ENCODE measurements around the gene CRY1. TPM values are rescaled to one million over a fixed set of nuclear protein-coding genes. Genes with fewer than 3 reads are reported as not detected.

CRY1 gene
- total RNA-seq, 1 experiment from 2014 or later: 23.1 TPM

DNA sequence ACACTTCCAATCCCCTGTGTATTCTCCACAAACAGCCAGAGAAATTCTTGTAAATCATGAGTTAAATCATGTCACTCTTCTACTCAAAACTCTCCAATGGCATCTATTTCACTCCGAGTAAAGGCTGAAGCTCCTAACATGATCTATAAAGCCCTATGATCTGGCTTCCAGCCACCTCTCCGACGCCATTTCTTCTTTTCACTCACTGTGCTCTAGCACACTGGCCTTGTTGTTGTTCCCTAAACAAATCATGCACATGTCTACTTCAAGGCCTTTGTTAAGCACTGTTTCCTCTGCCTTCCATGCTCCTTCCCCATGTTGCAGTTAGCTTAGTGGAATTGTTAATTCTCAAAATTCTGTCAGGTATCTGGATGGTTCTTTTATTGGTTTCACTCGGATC lies 76.3 kb downstream of the CRY1 start:
- CTCF ChIA-PET: interaction anchor here (1.0 kb wide), 1 partner anchor 9 kb away, joined by 3 read pairs; no protein-coding TSS in a partner anchor
- no peak for TF ChIP-seq FOXK1 (CRISPR knock-in tag; IDR thresholded peaks at IDR 0.05)
- no peak for TF ChIP-seq ATF1 (CRISPR knock-in tag; IDR thresholded peaks at IDR 0.05)
- TF ChIP-seq ZNF121 (CRISPR knock-in tag; IDR thresholded peaks at IDR 0.05): no peak
- TF ChIP-seq ZNF232 (CRISPR knock-in tag; IDR thresholded peaks at IDR 0.05): no peak
- TF ChIP-seq, protein P1, sequence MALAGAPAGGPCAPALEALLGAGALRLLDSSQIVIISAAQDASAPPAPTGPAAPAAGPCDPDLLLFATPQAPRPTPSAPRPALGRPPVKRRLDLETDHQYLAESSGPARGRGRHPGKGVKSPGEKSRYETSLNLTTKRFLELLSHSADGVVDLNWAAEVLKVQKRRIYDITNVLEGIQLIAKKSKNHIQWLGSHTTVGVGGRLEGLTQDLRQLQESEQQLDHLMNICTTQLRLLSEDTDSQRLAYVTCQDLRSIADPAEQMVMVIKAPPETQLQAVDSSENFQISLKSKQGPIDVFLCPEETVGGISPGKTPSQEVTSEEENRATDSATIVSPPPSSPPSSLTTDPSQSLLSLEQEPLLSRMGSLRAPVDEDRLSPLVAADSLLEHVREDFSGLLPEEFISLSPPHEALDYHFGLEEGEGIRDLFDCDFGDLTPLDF (CRISPR knock-in tag; IDR thresholded peaks at IDR 0.05): no peak
- no peak for TF ChIP-seq CREB1 (CRISPR knock-in tag; IDR thresholded peaks at IDR 0.05)
- TF ChIP-seq, protein P2, sequence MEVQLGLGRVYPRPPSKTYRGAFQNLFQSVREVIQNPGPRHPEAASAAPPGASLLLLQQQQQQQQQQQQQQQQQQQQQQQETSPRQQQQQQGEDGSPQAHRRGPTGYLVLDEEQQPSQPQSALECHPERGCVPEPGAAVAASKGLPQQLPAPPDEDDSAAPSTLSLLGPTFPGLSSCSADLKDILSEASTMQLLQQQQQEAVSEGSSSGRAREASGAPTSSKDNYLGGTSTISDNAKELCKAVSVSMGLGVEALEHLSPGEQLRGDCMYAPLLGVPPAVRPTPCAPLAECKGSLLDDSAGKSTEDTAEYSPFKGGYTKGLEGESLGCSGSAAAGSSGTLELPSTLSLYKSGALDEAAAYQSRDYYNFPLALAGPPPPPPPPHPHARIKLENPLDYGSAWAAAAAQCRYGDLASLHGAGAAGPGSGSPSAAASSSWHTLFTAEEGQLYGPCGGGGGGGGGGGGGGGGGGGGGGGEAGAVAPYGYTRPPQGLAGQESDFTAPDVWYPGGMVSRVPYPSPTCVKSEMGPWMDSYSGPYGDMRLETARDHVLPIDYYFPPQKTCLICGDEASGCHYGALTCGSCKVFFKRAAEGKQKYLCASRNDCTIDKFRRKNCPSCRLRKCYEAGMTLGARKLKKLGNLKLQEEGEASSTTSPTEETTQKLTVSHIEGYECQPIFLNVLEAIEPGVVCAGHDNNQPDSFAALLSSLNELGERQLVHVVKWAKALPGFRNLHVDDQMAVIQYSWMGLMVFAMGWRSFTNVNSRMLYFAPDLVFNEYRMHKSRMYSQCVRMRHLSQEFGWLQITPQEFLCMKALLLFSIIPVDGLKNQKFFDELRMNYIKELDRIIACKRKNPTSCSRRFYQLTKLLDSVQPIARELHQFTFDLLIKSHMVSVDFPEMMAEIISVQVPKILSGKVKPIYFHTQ (CRISPR knock-in tag; IDR thresholded peaks at IDR 0.05): no peak
- no peak overlapping the region for H3K4me3 Mint-ChIP-seq
- no peak for ATAC-seq
- POLR2A ChIA-PET: no interaction called here
- no peak for DNase-seq (ENCODE audit: low spot score)
- H3K36me3 Mint-ChIP-seq: no peaks in the 10 kb centered on the region
- no peaks in the 10 kb centered on the region for H3K27me3 Mint-ChIP-seq (ENCODE audit: low read depth)
- H3K27ac Mint-ChIP-seq: peak overlapping the region; percentile 3; the same call in 1 of the 2 replicates
- H3K9me3 Mint-ChIP-seq: no peaks in the 10 kb centered on the region
- H3K4me1 Mint-ChIP-seq: no peaks in the 10 kb centered on the region

DNA sequence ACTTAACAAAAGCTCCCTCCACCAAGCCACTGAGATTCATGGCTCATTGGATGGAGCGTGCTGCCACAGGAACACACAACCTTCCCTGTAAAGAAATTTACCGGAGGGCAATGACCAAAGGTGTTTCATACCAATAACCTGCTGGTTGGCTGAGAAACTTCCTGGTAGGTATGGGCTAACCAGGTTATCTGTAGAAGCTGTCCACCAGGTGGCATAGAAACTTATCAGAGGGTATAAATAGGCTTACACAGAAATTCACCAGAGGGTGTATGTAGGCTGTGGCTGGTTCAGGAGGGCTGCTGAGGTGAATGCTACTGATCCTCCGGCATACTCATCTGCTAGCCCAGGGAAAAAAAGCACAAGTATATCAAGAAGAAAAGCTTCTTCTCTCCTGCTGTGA lies 79.3 kb downstream of the CRY1 start:
- Mint-ChIP-seq H3K27me3 (ENCODE audit: low read depth) (no peaks in the 10 kb centered on the region), H3K4me1 (no peaks in the 10 kb centered on the region), H3K4me3 (no peak overlapping the region), H3K9me3 (no peaks in the 10 kb centered on the region), H3K36me3 (no peaks in the 10 kb centered on the region), H3K27ac (no peak overlapping the region)
- CTCF ChIA-PET: interaction anchor here (0.6 to 1.6 kb wide), 2 partner anchors 91 to 387 kb away, joined by 3 to 7 read pairs; no protein-coding TSS in a partner anchor
- ATAC-seq (peak; percentile 97), DNase-seq (ENCODE audit: low spot score) (no peak)
- POLR2A ChIA-PET: no interaction called here
- TF ChIP-seq HMGA2 (CRISPR knock-in tag; IDR thresholded peaks at IDR 0.05): no peak
- no peak for TF ChIP-seq GTF2I (CRISPR knock-in tag; conservative IDR thresholded peaks at IDR 0.05)
- no peak for TF ChIP-seq IRF2 (CRISPR knock-in tag; IDR thresholded peaks at IDR 0.05; ENCODE audit: borderline replicate concordance, low read depth)
- TF ChIP-seq ZNF263 (CRISPR knock-in tag; IDR thresholded peaks at IDR 0.05; ENCODE audit: low read depth): no peak
- no peak for TF ChIP-seq TEAD1 (CRISPR knock-in tag; IDR thresholded peaks at IDR 0.05)
- TF ChIP-seq, protein P3, sequence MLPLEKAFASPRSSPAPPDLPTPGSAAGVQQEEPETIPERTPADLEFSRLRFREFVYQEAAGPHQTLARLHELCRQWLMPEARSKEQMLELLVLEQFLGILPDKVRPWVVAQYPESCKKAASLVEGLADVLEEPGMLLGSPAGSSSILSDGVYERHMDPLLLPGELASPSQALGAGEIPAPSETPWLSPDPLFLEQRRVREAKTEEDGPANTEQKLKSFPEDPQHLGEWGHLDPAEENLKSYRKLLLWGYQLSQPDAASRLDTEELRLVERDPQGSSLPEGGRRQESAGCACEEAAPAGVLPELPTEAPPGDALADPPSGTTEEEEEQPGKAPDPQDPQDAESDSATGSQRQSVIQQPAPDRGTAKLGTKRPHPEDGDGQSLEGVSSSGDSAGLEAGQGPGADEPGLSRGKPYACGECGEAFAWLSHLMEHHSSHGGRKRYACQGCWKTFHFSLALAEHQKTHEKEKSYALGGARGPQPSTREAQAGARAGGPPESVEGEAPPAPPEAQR (CRISPR knock-in tag; IDR thresholded peaks at IDR 0.05): no peak
- TF ChIP-seq TP53 (CRISPR knock-in tag; IDR thresholded peaks at IDR 0.05): no peak

DNA sequence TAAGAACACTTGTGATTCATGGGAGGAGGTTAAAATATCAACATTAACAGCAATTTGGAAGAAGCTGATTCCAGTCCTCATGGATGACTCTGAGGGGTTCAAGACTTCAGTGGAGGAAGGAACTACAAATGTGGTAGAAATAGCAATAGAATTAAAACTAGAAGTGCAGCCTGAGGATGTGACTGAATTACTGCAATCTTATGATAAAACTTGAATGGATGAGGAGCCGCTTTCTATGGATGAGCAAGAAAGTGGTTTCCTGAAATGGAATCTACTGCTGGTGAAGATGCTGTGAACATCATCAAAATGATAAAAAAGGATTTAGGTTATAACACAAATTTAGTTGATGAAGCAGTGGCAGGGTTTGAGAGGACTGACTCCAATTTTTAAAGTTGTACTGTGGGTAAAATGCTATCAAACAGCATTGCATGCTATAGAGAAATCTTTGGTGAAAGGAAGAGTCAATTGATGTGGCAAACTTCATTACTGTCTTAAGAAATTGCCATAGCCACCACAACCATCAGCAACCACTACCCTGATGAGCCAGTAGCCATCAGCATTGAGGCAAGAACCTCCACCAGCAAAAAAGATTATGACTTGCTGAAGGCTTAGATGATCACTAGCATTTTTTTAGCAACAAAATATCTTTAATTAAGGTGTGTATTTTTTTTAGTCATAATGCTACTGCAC lies 80.5 kb downstream of the CRY1 start:
- ChIA-PET POLR2A (no interaction called here), CTCF (interaction anchor here (1.6 kb wide), 1 partner anchor 92 kb away, joined by 7 read pairs; no protein-coding TSS in a partner anchor)
- no peaks in the 10 kb centered on the region for H3K27me3 Mint-ChIP-seq (ENCODE audit: low read depth)
- no peaks in the 10 kb centered on the region for H3K4me1 Mint-ChIP-seq
- no peak for ATAC-seq
- H3K36me3 Mint-ChIP-seq: no peaks in the 10 kb centered on the region
- H3K27ac Mint-ChIP-seq: no peak overlapping the region
- 0 out of 2 replicates have a peak, but pooled peaks cover 4% of the 10 kb centered on the region for H3K9me3 Mint-ChIP-seq
- no peak for DNase-seq (ENCODE audit: low spot score)
- H3K4me3 Mint-ChIP-seq: no peak overlapping the region
- TF ChIP-seq KAT7 (CRISPR knock-in tag; IDR thresholded peaks at IDR 0.05; ENCODE audit: borderline replicate concordance) (no peak), TEAD4 (CRISPR knock-in tag; IDR thresholded peaks at IDR 0.05) (no peak), SP1 (CRISPR knock-in tag; conservative IDR thresholded peaks at IDR 0.05) (no peak), EMX1 (CRISPR knock-in tag; IDR thresholded peaks at IDR 0.05) (no peak)
- TF ChIP-seq, protein P4, sequence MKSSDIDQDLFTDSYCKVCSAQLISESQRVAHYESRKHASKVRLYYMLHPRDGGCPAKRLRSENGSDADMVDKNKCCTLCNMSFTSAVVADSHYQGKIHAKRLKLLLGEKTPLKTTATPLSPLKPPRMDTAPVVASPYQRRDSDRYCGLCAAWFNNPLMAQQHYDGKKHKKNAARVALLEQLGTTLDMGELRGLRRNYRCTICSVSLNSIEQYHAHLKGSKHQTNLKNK (CRISPR knock-in tag; IDR thresholded peaks at IDR 0.05): no peak
- TF ChIP-seq, protein P5, sequence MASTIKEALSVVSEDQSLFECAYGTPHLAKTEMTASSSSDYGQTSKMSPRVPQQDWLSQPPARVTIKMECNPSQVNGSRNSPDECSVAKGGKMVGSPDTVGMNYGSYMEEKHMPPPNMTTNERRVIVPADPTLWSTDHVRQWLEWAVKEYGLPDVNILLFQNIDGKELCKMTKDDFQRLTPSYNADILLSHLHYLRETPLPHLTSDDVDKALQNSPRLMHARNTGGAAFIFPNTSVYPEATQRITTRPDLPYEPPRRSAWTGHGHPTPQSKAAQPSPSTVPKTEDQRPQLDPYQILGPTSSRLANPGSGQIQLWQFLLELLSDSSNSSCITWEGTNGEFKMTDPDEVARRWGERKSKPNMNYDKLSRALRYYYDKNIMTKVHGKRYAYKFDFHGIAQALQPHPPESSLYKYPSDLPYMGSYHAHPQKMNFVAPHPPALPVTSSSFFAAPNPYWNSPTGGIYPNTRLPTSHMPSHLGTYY (CRISPR knock-in tag; IDR thresholded peaks at IDR 0.05): no peak
- TF ChIP-seq, protein P6, sequence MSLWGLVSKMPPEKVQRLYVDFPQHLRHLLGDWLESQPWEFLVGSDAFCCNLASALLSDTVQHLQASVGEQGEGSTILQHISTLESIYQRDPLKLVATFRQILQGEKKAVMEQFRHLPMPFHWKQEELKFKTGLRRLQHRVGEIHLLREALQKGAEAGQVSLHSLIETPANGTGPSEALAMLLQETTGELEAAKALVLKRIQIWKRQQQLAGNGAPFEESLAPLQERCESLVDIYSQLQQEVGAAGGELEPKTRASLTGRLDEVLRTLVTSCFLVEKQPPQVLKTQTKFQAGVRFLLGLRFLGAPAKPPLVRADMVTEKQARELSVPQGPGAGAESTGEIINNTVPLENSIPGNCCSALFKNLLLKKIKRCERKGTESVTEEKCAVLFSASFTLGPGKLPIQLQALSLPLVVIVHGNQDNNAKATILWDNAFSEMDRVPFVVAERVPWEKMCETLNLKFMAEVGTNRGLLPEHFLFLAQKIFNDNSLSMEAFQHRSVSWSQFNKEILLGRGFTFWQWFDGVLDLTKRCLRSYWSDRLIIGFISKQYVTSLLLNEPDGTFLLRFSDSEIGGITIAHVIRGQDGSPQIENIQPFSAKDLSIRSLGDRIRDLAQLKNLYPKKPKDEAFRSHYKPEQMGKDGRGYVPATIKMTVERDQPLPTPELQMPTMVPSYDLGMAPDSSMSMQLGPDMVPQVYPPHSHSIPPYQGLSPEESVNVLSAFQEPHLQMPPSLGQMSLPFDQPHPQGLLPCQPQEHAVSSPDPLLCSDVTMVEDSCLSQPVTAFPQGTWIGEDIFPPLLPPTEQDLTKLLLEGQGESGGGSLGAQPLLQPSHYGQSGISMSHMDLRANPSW (CRISPR knock-in tag; conservative IDR thresholded peaks at IDR 0.05; ENCODE audit: low read depth): no peak

Measured in WTC11 (cell line).